Measurements from ENCODE around the gene ACER2.

The ACER2 gene

DNA sequence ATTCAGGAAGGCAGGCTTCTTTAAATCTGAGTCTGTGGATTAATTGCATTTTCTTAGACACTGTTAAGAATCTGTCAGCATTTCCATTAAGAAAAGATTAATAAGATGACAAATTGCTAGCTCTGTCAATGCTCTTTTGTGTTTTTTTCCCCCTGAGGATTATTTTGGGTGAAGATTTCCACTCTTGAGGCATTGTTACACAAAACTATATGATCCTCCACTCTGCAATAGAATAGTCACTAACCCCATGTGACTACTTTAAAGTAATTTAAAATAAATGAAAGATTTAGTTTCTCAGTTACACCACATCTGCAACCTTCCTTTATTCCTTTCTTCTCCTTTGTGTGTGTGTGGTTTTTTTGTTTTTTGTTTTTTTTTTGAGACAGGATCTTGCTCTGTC is 82.0 kb downstream of the ACER2 start:
- Histone ChIP-seq H3K27me3 (ENCODE audit: control insufficient read depth, low read length) (0 out of 2 replicates have a peak, but pooled peaks cover 3% of the 10 kb centered on the region), H3K27ac (ENCODE audit: low read depth, low read length) (no peak overlapping the region), H3K9me3 (ENCODE audit: control insufficient read depth, insufficient read depth, low read length) (no peaks in the 10 kb centered on the region), H3K4me3 (ENCODE audit: low read length) (no peak overlapping the region), H4K20me1 (ENCODE audit: control insufficient read depth, insufficient read depth, low read depth, low read length) (no peaks in the 10 kb centered on the region), H3K36me3 (ENCODE audit: control insufficient read depth, low read length) (no peaks in the 10 kb centered on the region), H3K4me2 (ENCODE audit: low read length) (no peak overlapping the region), H3K9me2 (replicated peaks; ENCODE audit: control insufficient read depth, low read length) (no peaks in the 10 kb centered on the region), H3F3A (ENCODE audit: control insufficient read depth, insufficient read depth) (no peaks in the 10 kb centered on the region), H3K79me2 (ENCODE audit: control insufficient read depth, low read length) (no peaks in the 10 kb centered on the region), H3K4me1 (ENCODE audit: control insufficient read depth, low read length) (no peaks in the 10 kb centered on the region)
- no peak for TF ChIP-seq EZH2phosphoT487 (IDR thresholded peaks at IDR 0.05; ENCODE audit: borderline replicate concordance, low read length)
- no peak for TF ChIP-seq CTCF (IDR thresholded peaks at IDR 0.05; ENCODE audit: low read depth, low read length, poor library complexity, severe bottlenecking)

DNA sequence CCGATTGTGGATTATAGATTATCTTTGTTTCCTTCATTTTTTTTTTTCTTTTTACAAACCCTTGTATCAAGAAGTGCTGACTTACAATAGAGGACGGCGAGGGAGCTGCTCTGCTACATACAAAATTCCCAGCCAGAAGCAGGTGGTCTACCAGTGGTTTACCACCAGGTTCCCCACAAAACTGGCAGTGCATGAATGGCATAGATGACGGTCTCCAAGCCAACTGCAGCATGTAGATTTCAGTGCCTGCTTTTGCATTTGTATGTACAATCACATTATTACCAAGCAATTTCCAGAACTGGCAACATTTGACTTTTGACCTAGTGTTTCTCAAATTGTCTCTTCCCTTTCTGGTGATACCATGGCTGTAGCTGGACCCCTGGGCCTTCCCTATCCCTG is 84.0 kb downstream of the ACER2 start:
- Histone ChIP-seq H3K4me3 (ENCODE audit: low read length) (no peak overlapping the region), H3K4me2 (ENCODE audit: low read length) (no peak overlapping the region), H3F3A (ENCODE audit: control insufficient read depth, insufficient read depth) (no peaks in the 10 kb centered on the region), H3K9me2 (replicated peaks; ENCODE audit: control insufficient read depth, low read length) (no peaks in the 10 kb centered on the region), H3K36me3 (ENCODE audit: control insufficient read depth, low read length) (no peaks in the 10 kb centered on the region), H3K4me1 (ENCODE audit: control insufficient read depth, low read length) (no peaks in the 10 kb centered on the region), H4K20me1 (ENCODE audit: control insufficient read depth, insufficient read depth, low read depth, low read length) (no peaks in the 10 kb centered on the region), H3K27ac (ENCODE audit: low read depth, low read length) (no peak overlapping the region), H3K27me3 (ENCODE audit: control insufficient read depth, low read length) (0 out of 2 replicates have a peak, but pooled peaks cover 3% of the 10 kb centered on the region), H3K9me3 (ENCODE audit: control insufficient read depth, insufficient read depth, low read length) (no peaks in the 10 kb centered on the region), H3K79me2 (ENCODE audit: control insufficient read depth, low read length) (no peaks in the 10 kb centered on the region)
- TF ChIP-seq EZH2phosphoT487 (IDR thresholded peaks at IDR 0.05; ENCODE audit: borderline replicate concordance, low read length), result no peak
- TF ChIP-seq CTCF (IDR thresholded peaks at IDR 0.05; ENCODE audit: low read depth, low read length, poor library complexity, severe bottlenecking), result no peak

- H3K9me2 ChIP-seq (replicated peaks; ENCODE audit: control insufficient read depth, low read length), result no peaks in the 10 kb centered on the region
- H3K36me3 ChIP-seq (ENCODE audit: control insufficient read depth, low read length), result no peaks in the 10 kb centered on the region
- H3K27ac ChIP-seq (ENCODE audit: low read depth, low read length), result no peak overlapping the region
- no peak overlapping the region for H3K4me2 ChIP-seq (ENCODE audit: low read length)
- no peaks in the 10 kb centered on the region for H3K9me3 ChIP-seq (ENCODE audit: control insufficient read depth, insufficient read depth, low read length)
- no peaks in the 10 kb centered on the region for H3K4me1 ChIP-seq (ENCODE audit: control insufficient read depth, low read length)
- TF ChIP-seq EZH2phosphoT487 (IDR thresholded peaks at IDR 0.05; ENCODE audit: borderline replicate concordance, low read length), result no peak
- peak; percentile 83 for TF ChIP-seq CTCF (IDR thresholded peaks at IDR 0.05; ENCODE audit: low read depth, low read length, poor library complexity, severe bottlenecking)
- 0 out of 2 replicates have a peak, but pooled peaks cover 3% of the 10 kb centered on the region for H3K27me3 ChIP-seq (ENCODE audit: control insufficient read depth, low read length)
- no peaks in the 10 kb centered on the region for H3F3A ChIP-seq (ENCODE audit: control insufficient read depth, insufficient read depth)
- no peaks in the 10 kb centered on the region for H4K20me1 ChIP-seq (ENCODE audit: control insufficient read depth, insufficient read depth, low read depth, low read length)
- no peaks in the 10 kb centered on the region for H3K79me2 ChIP-seq (ENCODE audit: control insufficient read depth, low read length)
- H3K4me3 ChIP-seq (ENCODE audit: low read length), result no peak overlapping the region
Measured at GRCh38 chr9:19493174-19493811, 84.5 kb downstream of the ACER2 start.

Measured in DOHH2 (cell line).